Measurements from ENCODE around the gene RAB10. TPM values are rescaled to one million over a fixed set of nuclear protein-coding genes. Genes with fewer than 3 reads are reported as not detected.
"Not testable (repeated sequence)": the region's sequence is repeated elsewhere in the genome, so short reads cannot be mapped to it uniquely, and the experiment has no call there.

Gene RAB10
- polyA plus RNA-seq, 1 donor (not counting 4 experiments of a cell fraction or from before 2014, with no cell fraction given): 252 TPM

DNA sequence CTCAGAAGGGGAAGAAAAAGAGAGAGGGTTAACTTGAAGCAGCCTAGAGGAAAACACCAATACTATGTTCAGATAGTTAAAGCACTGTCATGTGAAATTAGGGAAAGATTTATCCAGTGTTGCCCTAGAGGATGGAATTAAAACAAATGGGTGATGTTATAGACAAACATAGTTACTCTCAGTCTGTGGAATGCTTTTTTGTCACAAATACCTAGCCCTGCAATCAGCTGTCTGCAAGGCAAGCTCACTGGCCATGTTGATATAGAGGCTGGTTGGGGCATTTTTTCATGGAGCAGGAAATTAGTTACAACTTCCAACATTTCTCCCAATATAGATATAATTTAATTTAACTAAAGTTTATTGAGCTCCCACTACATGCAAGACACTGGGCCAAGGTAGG lies 8.4 kb upstream of the RAB10 start:
- FAIRE-seq: no peak

DNA sequence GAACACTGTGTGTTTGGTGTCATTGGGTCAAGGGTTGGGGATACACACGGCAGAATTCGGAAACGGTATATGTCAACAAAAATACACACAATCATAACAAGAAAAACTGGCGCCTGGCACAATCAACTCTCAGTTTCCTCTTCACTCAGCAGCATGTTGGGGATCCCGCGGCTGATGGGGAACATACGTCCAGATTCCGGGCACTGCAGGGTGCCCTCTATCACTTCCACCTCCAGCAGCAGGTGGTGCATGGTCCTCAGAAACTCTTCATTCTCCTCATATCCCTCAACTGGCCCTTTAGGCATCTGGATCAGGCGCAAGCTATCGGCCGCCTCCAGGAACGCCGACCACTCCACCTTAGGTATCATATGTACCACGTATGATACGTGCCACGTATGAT lies 5.8 kb upstream of the RAB10 start:
- H3K9me1 ChIP-seq (ENCODE audit: control insufficient read depth, extremely low read depth, insufficient read depth, low read length); H3K36me3 ChIP-seq (ENCODE audit: control insufficient read depth in 2 of 2, extremely low read depth in 1 of 2, insufficient read depth in 2 of 2, low read length in 2 of 2); H3K79me2 ChIP-seq (ENCODE audit: control insufficient read depth, insufficient read depth, low read length); H3K9me3 ChIP-seq (ENCODE audit: control insufficient read depth, low read depth, low read length); H2AFZ ChIP-seq (ENCODE audit: control insufficient read depth, low read length); FAIRE-seq; dilution Hi-C loops (cut with MboI; ENCODE audit: extremely low pct_ligation_motif_present, low sequenced_read_pairs); DNase-seq (ENCODE audit: low read depth, low spot score); H3K4me3 ChIP-seq (ENCODE audit: control insufficient read depth in 2 of 3, extremely low read depth in 1 of 3, insufficient read depth in 2 of 3, low read depth in 1 of 3, low read length in 3 of 3); H3K9ac ChIP-seq (ENCODE audit: control insufficient read depth, extremely low read depth, insufficient read depth, low read length); H3K27ac ChIP-seq (ENCODE audit: control insufficient read depth, insufficient read depth, low read length); H4K20me1 ChIP-seq (ENCODE audit: control insufficient read depth, extremely low read depth, insufficient read depth, low read length); H3K4me2 ChIP-seq (ENCODE audit: control insufficient read depth, extremely low read depth, insufficient read depth, low read depth, low read length); H3K27me3 ChIP-seq (ENCODE audit: control insufficient read depth, extremely low read depth, insufficient read depth, low read length): not testable (repeated sequence)
- H3K4me1 ChIP-seq (ENCODE audit: control insufficient read depth, extremely low read depth, insufficient read depth, low read length): peaks cover 13% of the 10 kb centered on the region

More for the DNA sequence above, 8.4 kb upstream of the RAB10 start:
- no peak overlapping the region for H3K9ac ChIP-seq (ENCODE audit: control insufficient read depth, extremely low read depth, insufficient read depth, low read length)
- no peak for DNase-seq (ENCODE audit: low read depth, low spot score)
- H4K20me1 ChIP-seq (ENCODE audit: control insufficient read depth, extremely low read depth, insufficient read depth, low read length): no peaks in the 10 kb centered on the region
- no peak overlapping the region for H2AFZ ChIP-seq (ENCODE audit: control insufficient read depth, low read length)
- H3K27ac ChIP-seq (ENCODE audit: control insufficient read depth, insufficient read depth, low read length): no peak overlapping the region
- H3K4me2 ChIP-seq (ENCODE audit: control insufficient read depth, extremely low read depth, insufficient read depth, low read depth, low read length): no peak overlapping the region
- dilution Hi-C loops (cut with MboI; ENCODE audit: extremely low pct_ligation_motif_present, low sequenced_read_pairs): no loop called here
- no peak overlapping the region for H3K4me3 ChIP-seq (ENCODE audit: control insufficient read depth in 2 of 3, extremely low read depth in 1 of 3, insufficient read depth in 2 of 3, low read depth in 1 of 3, low read length in 3 of 3)
- no peaks in the 10 kb centered on the region for H3K36me3 ChIP-seq (ENCODE audit: control insufficient read depth in 2 of 2, extremely low read depth in 1 of 2, insufficient read depth in 2 of 2, low read length in 2 of 2)
- H3K79me2 ChIP-seq (ENCODE audit: control insufficient read depth, insufficient read depth, low read length): no peaks in the 10 kb centered on the region
- no peaks in the 10 kb centered on the region for H3K9me3 ChIP-seq (ENCODE audit: control insufficient read depth, low read depth, low read length)
- TF ChIP-seq, protein P1, sequence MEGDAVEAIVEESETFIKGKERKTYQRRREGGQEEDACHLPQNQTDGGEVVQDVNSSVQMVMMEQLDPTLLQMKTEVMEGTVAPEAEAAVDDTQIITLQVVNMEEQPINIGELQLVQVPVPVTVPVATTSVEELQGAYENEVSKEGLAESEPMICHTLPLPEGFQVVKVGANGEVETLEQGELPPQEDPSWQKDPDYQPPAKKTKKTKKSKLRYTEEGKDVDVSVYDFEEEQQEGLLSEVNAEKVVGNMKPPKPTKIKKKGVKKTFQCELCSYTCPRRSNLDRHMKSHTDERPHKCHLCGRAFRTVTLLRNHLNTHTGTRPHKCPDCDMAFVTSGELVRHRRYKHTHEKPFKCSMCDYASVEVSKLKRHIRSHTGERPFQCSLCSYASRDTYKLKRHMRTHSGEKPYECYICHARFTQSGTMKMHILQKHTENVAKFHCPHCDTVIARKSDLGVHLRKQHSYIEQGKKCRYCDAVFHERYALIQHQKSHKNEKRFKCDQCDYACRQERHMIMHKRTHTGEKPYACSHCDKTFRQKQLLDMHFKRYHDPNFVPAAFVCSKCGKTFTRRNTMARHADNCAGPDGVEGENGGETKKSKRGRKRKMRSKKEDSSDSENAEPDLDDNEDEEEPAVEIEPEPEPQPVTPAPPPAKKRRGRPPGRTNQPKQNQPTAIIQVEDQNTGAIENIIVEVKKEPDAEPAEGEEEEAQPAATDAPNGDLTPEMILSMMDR (optimal IDR thresholded peaks at IDR 0.05 in 1 of 3, IDR thresholded peaks at IDR 0.05 in 1 of 3, conservative IDR thresholded peaks at IDR 0.05 in 1 of 3; ENCODE audit: extremely low read depth in 1 of 3, insufficient read depth in 2 of 3, low read length in 3 of 3): no peak
- no peak for TF ChIP-seq EZH2 (IDR thresholded peaks at IDR 0.05; ENCODE audit: low read length)
- H3K4me1 ChIP-seq (ENCODE audit: control insufficient read depth, extremely low read depth, insufficient read depth, low read length): peaks cover 7% of the 10 kb centered on the region
- H3K27me3 ChIP-seq (ENCODE audit: control insufficient read depth, extremely low read depth, insufficient read depth, low read length): no peaks in the 10 kb centered on the region
- no peaks in the 10 kb centered on the region for H3K9me1 ChIP-seq (ENCODE audit: control insufficient read depth, extremely low read depth, insufficient read depth, low read length)

DNA sequence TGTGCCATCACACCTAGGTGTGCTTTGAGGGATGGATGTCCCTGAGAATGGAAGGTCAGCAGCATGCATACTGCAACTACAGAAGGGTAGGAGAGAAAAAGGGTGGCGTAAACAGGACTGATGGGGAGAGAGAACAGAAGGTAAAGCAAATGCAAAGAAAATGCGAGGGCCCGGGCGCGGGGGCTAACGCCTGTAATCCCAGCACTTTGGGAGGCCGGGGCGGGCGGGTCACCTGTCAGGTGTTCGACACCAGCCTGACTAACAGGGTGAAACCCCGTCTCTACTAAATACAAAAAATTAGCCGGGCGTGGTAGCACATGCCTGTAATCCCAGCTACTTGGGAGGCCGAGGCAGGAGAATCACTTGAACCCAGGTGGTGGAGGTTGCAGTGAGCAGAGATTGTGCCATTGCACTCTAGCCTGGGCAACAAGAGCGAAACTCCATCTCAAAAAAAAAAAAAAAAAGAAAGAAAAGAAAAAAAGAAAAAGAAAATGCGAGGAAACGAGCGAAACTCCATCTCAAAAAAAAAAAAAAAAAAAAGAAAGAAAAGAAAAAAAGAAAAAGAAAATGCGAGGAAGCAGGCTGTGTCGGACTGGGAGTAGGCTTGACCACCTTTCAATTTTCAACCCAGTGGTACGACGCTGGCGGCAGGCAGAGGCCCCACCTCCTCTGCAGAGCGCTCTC lies 1.2 kb upstream of the RAB10 start:
- peaks cover 40% of the 10 kb centered on the region for H3K79me2 ChIP-seq (ENCODE audit: control insufficient read depth, insufficient read depth, low read length)
- H3K9me1 ChIP-seq (ENCODE audit: control insufficient read depth, extremely low read depth, insufficient read depth, low read length); FAIRE-seq; DNase-seq (ENCODE audit: low read depth, low spot score); H3K27me3 ChIP-seq (ENCODE audit: control insufficient read depth, extremely low read depth, insufficient read depth, low read length); H3K36me3 ChIP-seq (ENCODE audit: control insufficient read depth in 2 of 2, extremely low read depth in 1 of 2, insufficient read depth in 2 of 2, low read length in 2 of 2); dilution Hi-C loops (cut with MboI; ENCODE audit: extremely low pct_ligation_motif_present, low sequenced_read_pairs); H3K9me3 ChIP-seq (ENCODE audit: control insufficient read depth, low read depth, low read length): not testable (repeated sequence)
- H3K27ac ChIP-seq (ENCODE audit: control insufficient read depth, insufficient read depth, low read length): peak overlapping the region; percentile 99
- H4K20me1 ChIP-seq (ENCODE audit: control insufficient read depth, extremely low read depth, insufficient read depth, low read length): peaks cover 17% of the 10 kb centered on the region
- H3K4me3 ChIP-seq (ENCODE audit: control insufficient read depth in 2 of 3, extremely low read depth in 1 of 3, insufficient read depth in 2 of 3, low read depth in 1 of 3, low read length in 3 of 3): peak overlapping the region; percentile 80 to 87 (median 86)
- peak overlapping the region; percentile 93 for H3K4me2 ChIP-seq (ENCODE audit: control insufficient read depth, extremely low read depth, insufficient read depth, low read depth, low read length)
- peaks cover 15% of the 10 kb centered on the region for H3K4me1 ChIP-seq (ENCODE audit: control insufficient read depth, extremely low read depth, insufficient read depth, low read length)
- peak overlapping the region; percentile 98 for H3K9ac ChIP-seq (ENCODE audit: control insufficient read depth, extremely low read depth, insufficient read depth, low read length)
- H2AFZ ChIP-seq (ENCODE audit: control insufficient read depth, low read length): peak overlapping the region; percentile 80

Measured in keratinocyte (primary cell).